IMR-90 (cell line): ENCODE measurements around the gene ANKRD6.

Experiments used
- BHLHE40 ChIP-seq: fragments of 150-350 bp; IDR thresholded peaks from 2 replicates; pipeline ENCODE4 v1.6.1; 2016; ENCODE audit warnings: mild to moderate bottlenecking, low read depth, low read length
- CEBPB ChIP-seq: IDR thresholded peaks from 2 replicates; pipeline ENCODE4 v1.6.1; 2012; ENCODE audit warnings: low read depth, low read length, improper control_type of control experiment
- CTCF ChIP-seq: conservative IDR thresholded peaks from 2 replicates; pipeline ENCODE4 v1.5.1; 2012; ENCODE audit warnings: mild to moderate bottlenecking, low read depth, low read length, improper control_type of control experiment
- FOS ChIP-seq: fragments of 150-350 bp; IDR thresholded peaks from 2 replicates; pipeline ENCODE4 v1.6.1; 2016; ENCODE audit warnings: low read depth, low read length
- POLR2A ChIP-seq: IDR thresholded peaks from 2 replicates; pipeline ENCODE4 v1.6.1; 2012; ENCODE audit warnings: mild to moderate bottlenecking, low read depth, low read length
- RFX5 ChIP-seq: IDR thresholded peaks from 2 replicates; pipeline ENCODE4 v1.8.0; 2012; ENCODE audit warnings: low read depth, mild to moderate bottlenecking, low read length, moderate library complexity
- TF ChIP-seq, protein P1 (sequence below): fragments of 150-350 bp; IDR thresholded peaks from 2 replicates; pipeline ENCODE4 v1.6.1; 2017; ENCODE audit warnings: mild to moderate bottlenecking, antibody characterized with exemption, low read length, low read depth

DNA sequence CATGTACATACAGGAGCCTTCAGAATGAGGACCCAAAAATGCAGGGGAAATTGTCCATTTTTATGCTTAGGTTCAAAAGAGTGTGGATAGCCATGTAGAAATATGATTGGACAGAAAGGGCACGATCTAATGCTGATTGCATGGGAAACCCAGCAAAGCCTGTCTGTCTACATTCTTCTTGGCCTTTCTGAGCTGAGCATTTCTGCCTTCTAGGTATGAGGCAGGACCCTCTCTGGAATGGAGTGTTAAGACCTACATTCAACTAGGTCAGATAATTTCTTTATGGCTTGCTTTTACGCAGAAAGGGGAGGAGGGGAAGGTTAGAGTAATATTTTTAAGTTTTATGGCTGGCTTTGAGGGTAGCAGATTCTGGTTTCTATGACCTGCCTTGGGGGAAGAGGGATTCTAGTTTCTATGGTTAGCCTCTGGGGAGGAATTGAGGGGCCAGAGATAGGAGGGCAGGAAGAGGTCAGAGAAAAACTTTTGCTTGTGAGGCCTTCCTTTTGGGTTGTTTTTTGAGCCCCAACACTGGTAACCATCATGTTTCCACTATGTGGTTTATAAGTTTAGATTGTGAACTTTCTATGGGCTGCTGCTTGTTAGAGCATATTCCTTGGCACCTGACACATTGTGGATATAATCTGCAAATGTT is 142.1 kb downstream of the ANKRD6 start:
- TF ChIP-seq, protein P1, sequence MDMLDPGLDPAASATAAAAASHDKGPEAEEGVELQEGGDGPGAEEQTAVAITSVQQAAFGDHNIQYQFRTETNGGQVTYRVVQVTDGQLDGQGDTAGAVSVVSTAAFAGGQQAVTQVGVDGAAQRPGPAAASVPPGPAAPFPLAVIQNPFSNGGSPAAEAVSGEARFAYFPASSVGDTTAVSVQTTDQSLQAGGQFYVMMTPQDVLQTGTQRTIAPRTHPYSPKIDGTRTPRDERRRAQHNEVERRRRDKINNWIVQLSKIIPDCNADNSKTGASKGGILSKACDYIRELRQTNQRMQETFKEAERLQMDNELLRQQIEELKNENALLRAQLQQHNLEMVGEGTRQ = no peak
- no peak for TF ChIP-seq CTCF
- TF ChIP-seq POLR2A = no peak
- no peak for TF ChIP-seq RFX5
- no peak for TF ChIP-seq FOS
- no peak for TF ChIP-seq BHLHE40
- no peak for TF ChIP-seq CEBPB
